ENCODE results near the gene LYSMD3. TPM values are rescaled to one million over a fixed set of nuclear protein-coding genes. Genes with fewer than 3 reads are reported as not detected.
"Not testable (repeated sequence)": the region's sequence is repeated elsewhere in the genome, so short reads cannot be mapped to it uniquely, and the experiment has no call there.

LYSMD3 gene
- 19.6 TPM for polyA plus RNA-seq (2013, experiment 1 of 2; ENCODE audit: insufficient read length)
- polyA plus RNA-seq (2013, experiment 2 of 2; ENCODE audit: insufficient read length), result 23.4 TPM

DNA sequence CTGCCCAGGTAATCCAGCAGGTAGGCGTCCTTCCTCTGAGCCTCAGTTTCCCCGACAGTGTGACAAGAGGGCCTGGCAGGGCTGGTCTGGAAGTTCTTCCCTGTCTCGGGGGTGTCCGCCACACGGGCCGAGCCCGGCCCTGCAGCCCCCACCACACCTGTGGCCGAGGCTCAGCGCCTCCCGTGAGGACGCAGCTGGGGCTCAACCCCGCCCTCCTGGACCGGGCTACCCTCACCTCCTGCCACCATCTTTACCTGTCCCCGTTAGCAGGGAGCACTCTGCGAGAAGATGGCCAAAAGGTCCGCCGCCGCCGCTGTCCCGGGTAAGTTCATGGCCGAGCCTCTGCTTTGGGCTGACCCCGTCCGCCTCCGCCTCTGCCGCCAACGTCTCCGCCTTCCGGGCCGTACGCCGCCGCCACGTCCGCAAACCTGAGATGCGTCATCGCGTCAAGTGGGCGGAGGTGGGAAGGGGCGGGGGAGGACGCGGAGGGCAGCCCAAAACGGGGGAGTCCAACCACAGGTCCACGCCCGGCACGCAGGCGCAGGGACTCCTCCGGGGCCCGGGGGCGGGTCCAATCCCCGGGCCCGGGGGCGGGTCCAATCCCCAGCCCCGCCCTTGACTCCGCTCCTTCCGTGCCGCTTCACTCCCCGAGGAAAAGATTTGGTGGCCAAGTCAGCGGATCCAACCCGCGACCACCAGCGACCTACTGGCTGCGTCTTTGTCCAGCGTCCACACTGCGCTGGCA, at the start of gene LYSMD3:
LYSMD3 (minus strand) TSS at position 391 of the 745 bp plus-strand sequence. CDS start 4,295 bp downstream, outside the sequence.
- DNase-seq, result peak; percentile 98

DNA sequence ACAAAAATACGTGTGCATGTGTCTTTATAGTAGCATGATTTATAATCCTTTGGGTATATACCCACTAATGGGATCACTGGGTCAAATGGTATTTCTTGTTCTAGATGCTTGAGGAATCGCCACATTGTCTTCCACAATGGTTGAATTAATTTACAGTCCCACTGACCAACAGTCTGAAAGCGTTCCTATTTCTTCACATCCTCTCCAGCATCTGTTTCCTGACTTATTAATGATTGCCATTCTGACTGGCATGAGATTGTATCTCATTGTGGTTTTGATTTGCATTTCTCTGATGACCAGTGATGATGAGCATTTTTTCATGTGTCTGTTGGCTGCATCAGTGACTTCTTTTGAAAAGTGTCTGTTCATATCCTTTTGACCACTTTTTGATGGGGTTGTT, 47.2 kb upstream of the LYSMD3 start:
- not testable (repeated sequence) for DNase-seq

DNA sequence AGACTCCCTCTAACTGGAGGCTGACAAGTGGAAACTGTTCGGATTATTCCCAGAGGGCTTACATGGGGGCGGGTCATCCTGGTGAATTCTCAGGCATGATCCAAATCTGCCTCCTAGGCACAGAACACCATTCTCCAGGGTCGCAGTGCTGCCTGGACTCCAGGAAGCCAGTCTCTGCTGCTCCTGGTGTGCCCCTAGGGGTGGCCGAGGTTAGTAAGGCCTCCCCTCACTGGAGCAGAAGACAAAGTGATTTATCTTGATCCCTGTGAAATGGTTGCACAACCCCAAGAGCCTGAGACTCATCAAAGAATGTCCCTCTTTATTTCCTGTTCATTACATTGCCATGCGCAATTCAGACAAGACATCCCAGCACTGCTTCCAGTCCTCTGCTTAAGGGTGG, 46.3 kb upstream of the LYSMD3 start:
- no peak for DNase-seq

DNA sequence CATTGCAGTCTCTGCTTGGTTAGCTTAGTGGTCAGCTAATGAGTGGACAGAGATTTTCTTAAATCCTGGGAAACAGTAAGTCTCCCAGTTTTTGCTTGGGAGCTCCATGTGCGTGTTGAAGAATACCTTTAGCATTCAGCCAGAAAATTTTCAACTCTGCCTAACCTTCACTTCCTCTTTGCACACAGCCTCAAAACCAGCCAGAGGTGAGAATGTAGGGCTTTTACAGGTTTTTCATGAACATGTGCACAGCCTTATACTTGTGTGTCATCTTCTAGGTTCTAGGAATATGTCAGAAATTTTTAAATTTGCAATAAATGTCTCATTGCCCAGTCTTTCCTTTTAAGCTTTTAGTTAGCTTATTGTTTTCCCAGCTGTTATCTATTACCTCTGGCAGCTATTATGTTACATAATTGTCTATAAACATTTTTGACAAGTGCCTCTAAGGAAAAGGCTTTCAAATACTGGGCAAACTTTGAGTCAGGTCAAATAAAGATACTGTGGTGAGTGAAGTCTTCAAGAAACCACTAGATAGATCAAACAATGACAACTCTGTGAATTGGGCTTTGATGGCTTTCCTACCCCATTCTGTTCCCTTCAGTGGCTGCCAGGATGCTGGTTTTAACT, 41.9 kb upstream of the LYSMD3 start:
- no peak for DNase-seq

DNA sequence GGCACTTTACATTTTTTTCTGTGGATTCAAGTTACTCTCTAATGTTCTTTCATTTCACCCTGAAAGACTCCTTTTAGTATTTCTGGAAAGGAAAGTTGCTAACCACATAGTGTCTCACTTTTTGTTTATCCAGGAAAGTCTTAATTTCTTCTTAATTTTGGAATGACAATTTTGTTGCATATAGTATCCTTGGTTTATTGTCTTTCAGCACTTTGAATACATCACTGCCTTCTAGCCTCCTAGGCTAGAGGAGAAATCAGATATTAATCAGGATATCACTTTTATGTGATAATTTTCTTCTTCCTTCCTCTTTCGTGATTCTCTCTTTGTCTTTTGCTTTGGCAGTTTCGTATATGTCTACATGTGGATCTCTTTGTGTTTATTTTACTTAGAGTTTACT, 40.6 kb upstream of the LYSMD3 start:
- DNase-seq, result no peak

DNA sequence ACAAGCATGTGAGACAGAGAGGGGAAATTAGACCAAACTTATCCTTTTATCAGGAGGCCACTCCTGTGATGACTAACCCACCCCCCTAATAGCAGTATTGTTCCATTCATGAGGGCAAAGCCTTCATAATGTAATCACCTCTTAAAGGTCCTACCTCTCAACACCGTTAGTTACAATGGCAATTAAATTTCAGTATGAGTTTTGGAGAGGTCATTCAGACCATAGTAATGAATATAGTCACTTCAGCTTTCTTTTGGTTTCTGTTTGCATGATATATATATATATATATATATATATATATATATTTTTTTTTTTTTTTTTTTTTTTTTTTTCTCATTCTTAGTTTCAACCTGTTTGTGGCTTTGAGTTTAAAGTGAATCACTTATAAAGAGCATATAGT, 39.7 kb upstream of the LYSMD3 start:
- DNase-seq, result no peak

DNA sequence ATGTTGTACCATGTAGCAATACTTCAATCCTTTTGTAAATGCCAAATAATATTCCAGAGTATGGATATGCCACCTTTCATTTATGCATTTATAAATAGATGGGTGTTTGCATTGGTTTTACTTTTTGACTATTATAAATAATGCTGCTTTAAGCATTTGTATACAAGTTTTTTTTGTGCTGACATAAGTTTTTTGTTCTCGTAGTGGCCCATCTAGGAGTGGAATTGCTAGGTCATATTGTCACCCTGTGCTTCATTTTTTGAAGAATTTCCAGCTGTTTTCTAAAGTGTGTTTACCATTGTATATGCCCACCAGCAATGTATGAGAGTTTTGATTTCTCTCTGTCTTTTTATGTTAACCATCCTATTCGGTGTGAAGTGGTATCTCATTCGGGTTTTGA, 36.1 kb upstream of the LYSMD3 start:
- DNase-seq, result no peak

DNA sequence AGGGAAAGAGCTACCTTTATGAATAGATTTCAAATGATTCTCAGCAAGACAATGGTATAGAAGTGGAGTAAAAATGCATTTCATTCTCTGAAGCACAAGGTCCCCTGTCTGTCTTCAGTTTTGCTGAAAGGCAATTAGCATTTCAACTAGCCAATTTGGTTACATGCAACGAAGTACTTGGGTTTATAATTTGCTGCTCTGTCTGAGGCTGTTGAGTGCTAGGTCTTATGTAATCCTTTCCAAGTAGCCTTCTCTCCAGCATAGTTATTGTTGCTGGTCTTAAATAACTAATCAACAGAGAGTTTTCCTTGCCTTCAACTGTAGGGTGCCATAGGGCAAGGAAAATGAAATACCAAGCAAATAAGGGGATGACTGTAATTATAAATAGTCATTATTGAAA, 33.7 kb upstream of the LYSMD3 start:
- no peak for DNase-seq

DNA sequence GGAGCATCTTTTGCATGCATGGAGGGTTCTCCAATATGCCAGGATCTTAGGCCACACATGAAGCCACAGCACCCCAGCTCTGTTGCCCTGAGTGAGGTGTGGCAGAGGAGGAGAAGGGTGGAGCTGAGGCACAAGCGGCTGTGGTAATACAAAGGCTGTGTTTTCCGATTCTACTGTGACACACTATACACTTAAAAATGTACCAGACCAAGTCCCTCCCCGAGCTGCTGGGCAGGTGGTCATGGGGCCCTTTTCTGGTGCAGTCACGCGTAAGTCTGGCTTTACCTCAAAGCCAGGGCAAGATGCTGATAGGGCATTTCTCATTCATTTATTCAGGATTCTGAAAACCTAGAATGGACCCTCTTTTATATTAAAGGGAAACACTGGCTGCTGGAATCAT, 33.0 kb upstream of the LYSMD3 start:
- DNase-seq, result no peak

DNA sequence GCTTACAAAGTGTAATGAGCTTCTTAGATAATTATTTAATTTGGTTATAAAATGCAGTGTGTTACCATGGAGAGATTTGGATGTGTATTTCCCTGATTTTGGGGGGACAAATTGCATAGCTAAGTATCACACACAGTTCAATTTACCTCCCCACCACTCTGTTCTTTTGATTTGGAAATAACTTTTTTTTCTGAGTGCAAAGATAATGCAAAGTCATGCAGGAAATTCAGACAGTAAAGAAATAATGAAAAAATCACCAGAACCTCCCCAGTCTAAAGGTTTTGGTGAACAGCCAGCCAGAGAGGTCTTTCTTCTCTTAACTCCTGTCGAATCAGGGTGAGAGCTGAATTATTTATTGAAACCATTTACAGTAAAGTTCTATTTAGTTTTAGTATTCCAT, 32.4 kb upstream of the LYSMD3 start:
- no peak for DNase-seq

DNA sequence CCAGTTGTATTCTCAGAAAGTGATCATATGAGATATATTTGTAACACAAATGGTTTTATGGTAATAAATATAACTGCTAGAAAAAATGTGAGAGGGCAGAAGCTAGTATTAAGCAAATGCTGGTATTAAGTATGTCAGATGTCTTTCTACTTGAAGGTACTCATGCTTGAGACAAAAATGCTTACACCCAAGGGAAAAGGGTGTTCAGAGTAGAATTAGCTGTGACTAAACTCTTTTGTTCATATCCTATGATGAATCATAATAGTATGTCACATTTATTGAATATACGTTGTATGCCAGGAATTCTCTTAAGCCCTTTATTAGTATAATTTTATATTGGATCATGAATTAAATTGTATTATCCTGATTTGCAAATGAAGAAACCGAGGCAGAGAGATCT, 31.4 kb upstream of the LYSMD3 start:
- DNase-seq, result peak; percentile 3

DNA sequence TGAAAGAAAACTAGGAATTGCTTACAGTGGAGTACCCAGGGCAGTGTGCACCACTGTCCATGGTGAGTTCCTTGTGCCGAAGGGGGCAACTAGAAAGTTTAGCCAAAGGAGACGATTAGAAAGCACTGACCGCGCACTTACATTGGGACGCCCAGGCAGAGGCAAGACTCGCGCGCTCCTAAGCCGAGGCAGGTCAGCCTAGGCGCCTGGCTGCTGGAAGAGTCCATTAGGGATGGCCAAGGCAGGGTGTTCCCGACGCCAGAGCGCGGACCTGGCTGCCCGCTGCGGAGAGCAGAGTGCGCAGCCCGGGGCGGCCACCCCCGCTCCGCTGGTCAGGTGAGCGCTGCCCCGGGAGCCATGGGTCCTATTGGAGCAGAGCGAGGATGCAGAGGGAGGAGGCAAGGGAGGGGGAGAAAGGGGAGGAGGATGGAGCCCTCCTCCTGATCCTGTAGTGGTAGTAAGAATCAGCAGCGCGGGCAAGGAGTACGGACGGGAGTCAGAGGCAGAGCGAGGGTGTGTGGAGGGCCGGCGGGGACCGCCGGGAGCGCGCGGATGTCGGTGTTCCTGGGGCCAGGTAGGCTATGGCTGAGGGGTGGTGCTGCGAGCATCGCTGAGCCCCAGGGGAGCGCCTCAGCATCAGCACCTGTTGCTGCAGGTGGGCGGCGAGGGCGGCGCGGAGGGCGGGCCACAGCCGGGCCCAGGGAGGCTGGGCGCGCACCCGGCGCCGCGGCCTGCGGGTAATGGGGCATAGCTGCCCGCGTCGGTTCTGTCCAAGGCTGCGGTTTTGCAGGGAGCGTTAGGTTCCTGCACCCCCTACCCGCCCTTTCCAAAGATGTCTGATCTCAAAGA, 29.2 kb upstream of the LYSMD3 start, which contains the start of gene ADGRV1:
ADGRV1 (plus strand) TSS at position 454 of the 849 bp plus-strand sequence; CDS start at position 553, 99 bp downstream.
- DNase-seq, result peak; percentile 67

DNA sequence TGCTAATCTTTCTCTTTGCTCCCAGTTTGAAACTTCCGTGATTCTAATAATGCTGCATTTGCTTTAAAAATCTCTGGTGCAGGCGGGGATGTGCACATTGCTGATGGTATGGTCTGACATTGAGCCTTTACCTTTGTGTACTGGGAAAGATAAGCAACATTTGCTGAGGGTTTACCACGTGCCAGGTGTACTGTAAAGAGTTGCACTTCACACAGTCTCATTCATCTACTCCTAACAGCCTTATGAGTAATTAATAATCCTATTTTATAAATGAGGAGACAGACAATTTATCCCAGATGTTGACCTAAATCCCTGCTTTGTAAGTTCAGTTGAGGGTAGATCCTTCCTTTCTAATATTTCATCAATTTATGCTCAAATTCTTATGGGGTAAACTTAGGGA, 28.5 kb upstream of the LYSMD3 start:
- DNase-seq, result no peak

DNA sequence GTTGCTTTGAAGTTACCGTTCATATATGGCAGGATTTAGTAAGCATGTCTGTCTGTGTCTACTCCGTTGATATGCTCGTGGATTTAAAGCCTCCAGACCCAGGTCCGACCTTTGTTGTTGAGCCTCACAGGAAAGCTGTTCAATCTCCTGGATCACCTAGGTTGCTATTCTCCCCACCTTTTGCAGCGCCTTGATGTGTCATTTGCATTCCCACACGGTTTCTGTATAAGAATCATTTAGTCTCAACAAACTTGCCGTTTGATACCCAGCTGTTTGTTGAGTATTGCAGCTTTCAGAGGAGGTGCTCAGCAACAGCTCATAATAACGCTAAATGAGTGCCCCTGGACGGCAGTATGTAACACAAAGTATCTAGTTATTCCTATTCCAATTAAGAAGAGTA, 28.0 kb upstream of the LYSMD3 start:
- DNase-seq, result no peak

DNA sequence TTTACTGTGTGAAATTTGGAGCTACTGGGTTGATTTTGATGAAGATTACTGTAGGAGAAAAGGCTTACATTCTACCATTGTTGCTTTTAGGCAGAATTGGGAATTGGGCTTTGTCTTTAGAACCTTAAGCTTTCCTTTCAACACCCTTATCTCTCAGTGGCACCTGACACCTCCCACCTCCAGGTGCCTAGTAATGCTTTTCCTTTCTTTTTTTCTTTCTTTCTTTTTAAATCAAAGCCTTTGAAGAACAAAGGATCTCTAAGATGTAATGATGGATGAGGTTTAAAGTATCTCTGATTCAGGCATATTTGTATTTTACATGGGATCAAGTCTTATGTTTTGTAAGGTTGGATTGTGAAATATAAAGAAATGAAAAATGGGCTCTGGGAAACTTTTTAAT, 26.3 kb upstream of the LYSMD3 start:
- DNase-seq, result no peak

DNA sequence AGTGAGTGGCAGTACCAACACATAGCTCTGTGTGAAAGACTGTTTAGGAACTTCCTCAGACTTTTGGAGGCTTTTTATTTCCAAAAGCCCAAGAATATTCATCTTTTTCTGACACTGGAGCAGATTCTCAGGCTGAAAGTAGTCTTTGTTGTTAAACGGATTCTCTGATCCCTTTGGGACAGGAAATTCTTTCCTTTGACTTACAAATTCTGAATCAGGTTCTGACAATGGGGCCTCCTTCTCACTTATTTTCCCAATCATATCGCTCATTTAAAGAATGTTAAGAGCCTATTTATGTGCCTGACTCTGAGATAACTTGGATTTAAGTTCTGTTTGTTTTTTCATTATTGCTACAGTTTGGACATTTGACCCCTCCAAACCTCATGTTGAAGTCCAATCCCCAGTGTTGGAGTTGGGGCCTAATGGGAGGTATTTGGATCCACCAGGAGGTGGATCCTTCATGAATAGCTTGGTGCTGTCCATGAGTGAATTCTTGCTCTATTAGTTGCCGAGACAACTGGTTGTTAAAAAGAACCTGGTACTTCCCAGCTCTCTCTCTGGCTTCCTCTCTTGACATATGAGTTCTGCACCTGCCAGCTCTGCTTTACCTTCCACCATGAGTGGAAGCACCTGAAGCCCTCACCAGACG, 25.1 kb upstream of the LYSMD3 start:
- no peak for DNase-seq

DNA sequence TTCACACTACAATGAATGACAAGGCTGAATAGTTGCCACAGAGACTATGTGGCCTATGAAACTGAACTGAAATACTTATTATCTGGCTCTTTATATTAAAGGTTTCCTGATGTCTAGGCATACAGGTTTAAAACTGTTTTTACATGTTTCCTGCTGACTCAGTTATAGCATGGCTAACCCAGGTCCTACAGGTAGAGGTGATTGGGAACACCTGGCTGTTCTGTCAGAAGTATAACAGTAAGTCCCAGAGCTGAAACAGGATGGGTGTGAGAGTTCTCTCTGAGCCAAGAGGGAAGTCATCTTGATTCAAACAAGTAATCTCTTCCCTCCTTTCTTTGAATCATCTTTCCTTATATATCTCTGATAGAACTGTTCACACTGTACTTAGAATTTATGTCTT, 24.3 kb upstream of the LYSMD3 start:
- DNase-seq, result no peak

DNA sequence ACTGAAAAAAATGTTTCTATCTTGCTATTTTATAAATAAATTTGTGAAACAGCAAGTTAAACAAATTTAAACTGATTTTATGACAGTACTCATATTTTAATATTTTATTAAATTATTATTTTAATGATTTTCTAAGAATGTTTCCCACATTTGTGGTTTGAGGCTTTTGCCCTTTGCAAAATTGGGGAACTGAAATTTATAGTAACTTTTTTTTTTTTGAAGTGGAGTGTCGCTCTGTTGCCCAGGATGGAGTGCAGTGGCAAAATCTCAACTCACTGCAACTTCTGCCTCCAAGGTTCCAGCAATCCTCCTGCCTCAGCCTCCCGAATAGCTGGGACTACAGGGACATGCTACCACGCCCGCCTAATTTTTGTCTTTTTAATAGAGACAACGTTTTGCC, 22.0 kb upstream of the LYSMD3 start:
- no peak for DNase-seq

DNA sequence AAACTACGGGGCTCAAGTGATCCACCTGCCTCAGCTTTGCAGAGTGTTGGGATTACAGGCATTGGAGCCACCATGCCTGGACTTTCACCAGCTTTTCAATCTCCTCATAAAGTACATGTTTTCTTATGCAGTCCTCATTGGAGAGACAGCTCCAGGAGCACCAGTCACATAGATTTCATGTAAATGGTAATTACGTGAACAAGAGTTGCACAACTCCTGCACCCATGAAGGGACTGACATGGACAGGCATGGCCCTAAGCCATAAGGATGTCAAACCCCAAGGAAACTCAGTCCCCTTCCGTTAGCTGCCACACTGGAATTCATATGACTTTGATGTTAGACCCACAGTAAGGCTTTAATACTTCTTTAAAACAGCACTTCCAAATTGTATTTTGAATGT, 21.6 kb upstream of the LYSMD3 start:
- DNase-seq, result no peak

DNA sequence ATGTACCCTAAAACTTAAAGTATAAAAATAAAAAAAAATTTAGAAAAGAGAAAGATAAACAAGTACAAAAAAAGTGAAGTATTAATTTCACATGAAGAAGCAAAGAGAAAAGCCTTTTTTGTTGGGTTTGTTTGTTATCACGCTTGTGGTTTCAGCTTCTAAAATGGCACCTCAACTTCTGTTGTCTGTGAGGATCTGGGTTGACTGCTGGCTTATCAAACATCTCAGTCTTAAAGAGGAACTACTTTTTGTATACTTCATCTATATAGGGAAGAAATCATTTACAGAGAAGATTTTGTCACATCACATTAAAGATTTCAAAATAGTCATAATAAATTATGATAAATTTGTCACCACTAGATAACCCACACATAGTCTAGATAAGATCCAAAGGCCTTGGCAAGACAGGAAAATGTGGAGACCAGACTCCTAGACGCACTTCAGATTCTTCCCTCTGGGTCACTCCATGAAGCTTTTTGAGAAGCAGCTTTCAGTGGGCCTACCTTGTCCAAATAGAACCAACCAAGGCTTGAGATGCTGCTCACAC, 20.4 kb upstream of the LYSMD3 start:
- no peak for DNase-seq

DNA sequence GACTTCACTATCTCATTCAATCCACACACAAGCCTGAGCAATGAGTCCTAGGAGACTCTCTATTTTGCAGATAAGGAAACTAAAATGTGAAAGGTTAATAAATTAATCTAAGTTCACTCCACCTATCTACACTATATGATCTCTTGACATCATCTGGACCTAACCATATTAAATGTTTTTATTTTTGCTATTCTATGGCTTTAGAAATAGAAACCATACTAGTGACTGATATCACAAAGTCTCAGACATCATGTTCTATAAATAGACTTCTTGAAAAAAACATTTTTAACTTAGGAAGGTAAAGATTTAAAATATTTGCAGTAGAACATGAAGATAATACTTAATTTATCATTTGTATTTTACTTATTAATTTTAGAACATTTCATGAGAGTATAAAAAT, 19.8 kb upstream of the LYSMD3 start:
- no peak for DNase-seq

DNA sequence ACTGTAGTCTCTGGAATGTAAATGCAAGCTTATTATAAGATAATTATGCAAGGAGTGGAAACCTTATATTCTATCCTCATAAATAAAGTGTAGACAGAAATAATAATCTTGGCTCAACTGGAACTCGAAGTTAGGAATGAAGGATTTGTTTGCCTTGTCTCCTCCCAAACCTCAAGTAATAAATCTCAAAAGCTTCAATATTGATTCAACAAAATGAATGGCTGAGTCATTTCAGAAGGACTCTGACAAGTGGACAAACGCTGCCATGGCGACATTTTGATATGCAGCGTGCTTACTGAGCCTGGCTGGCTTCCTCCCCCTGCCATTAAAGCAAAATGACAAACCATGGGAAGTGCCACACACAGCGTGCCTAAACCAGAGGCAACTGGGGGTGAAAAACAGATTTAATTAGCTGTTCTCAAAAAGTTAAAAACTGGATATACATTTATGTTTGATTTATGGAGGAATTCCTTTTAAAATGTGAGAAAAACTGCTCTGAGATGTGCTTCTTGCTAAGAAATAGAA, 18.7 kb upstream of the LYSMD3 start:
- peak; percentile 85 for DNase-seq
